HL-60/S4 (cell line): ENCODE measurements around the gene LHX1.

Experiments used
- in situ Hi-C: fragments of 300-500 bp; cut with MboI; formaldehyde crosslinking; loops from 2 replicates; pipeline ENCODE4 v1.14.3; 2022; ENCODE audit warnings: low sequenced_read_pairs

LHX1 gene

DNA sequence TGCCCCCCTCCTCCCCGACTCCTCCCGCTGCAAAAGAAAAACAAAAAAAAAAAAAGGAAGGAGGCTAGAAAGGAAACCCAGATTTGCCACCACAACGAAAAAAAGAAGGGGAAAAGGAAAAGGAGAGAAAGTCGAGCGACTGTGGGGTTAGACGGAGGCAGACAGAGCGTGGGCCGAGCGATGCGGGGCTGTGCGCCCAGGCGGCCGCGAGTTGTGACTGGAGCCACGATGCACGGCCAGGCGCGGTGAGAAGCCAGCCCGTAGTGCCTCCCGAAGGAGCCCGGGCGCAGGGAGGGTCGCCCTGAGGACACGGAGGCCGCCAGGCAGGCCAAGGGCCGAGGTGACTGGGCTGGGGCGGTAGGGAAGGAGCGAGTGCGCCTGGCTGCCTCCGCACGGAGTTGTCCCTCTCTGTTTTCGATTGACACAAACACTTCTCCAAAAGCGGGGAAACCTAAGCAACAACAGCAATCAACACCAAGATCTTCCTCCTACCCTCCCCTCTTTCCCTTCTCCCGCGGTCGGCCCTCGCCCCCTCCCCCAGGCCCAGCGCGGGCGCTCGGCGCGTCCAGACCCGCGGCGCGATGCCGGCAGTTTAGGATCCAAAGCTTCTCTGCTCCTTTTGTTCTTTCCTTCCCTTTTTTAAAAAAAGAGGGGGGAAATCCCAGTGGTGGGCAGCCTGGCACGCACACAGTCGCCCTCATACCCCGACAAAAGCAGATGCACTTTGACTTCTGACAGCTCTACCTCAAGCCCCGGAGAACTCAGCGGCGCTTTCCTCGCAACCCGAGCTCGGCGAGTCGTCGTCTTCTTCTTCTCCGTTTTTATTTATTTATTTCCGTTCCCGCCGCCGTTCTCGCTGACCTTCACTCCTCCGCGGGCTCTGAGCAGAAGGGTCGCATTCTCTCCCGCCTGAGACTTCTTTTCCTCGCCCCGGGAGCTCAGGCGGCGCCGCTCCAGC is at the start of gene LHX1:
LHX1 (plus strand) TSS at position 475 of the 958 bp plus-strand sequence. CDS start 723 bp downstream, outside the sequence.
- in situ Hi-C loops = no loop called here

DNA sequence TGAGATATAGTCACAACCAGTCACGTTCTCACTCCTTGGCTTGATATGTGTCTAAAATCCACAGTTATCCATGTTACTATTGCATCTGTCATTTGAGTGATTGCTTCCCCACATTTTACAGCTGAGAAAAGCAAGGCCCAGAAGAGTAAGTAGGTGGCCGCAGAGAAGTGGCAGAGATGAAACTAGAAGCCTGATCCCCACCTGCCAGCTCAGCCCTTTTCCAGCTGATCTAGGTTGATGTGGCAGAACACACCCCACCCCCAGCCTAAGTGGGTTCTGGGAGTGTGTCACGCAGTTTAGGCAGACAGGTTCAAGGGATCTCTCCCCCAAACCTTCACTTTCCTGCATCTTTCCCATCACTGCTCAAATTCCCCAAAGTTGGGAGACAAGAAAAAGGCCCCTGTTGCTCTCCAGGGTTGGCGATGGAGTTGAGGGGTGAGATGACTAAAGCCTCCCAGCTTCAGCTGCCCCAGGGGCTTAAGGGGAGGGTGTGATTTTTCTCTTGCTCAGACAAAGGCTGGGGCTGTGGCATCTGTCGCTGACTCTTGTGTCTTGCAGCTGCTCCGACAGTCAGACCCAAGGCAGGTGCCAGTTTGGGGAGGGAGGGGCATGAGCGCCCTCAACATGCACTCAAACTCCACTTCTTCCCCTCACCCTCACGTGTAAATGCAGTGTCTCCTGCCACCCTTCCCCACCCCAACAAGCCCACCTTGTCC is 48.9 kb upstream of the LHX1 start:
- in situ Hi-C loops = no loop called here

DNA sequence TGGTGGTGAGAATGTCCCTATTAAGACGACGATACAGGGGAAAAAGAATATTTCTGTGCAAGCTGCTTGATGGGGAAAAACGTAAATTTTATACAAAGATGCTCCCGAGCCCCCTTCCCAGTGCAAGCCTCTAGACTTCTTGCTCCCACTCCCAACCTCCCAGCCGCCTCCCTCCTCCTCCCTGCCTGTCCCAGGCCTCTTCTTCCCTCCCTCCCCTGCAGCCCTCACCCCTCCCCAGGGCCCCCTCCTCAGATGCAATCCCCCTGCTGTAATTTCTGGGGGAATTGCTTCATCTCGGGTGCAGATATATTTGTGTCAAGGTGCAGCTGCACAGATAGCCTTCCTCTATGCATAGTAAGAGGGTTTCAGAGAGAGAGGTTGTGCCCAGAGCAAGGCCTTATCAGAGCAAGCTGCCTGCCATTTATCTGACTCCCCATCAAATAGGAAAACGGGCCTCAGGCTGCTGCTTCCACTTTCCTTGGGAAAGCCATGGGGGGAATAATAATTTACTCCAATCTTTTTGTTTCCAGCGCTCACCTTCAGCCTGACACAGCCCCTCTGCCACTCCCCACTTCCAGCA is 47.4 kb upstream of the LHX1 start:
- in situ Hi-C loops = no loop called here

DNA sequence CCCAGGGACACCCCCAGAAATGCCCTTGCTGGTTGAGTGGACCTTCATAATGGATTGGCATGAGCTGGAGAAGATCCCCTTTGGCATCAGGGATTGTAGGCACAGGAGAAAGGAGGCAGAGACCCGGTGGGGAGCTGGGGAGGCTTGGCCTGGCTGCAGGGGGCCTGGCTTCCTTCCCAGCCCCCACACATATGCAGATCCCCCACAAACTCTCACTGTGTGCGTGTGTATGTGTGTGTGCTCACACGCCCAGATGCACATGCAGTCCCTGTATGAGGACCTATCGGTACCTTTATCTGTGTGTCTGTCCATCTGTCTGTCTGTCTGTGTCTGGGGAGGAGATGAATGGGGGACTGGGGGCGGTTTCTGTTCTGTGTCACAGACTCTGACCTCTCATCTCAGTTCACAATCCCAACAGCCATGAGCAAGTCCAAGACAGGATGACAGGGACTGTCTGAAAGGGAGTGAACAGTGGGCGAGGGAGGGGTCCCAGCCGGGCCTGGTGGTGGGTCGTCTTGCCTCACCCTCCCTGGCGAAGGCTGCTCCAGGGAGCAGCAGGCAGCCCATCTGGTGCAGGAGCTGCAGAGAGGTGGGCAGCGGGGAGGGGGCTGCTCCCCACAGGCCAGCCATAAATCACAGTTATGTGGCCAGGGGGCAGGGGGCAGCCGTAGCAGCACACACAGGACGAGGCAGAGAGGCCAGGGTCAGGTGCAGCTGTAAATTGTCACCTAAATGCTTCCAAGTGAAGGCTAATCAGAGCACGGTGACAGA is 46.7 kb upstream of the LHX1 start:
- in situ Hi-C loops = no loop called here

DNA sequence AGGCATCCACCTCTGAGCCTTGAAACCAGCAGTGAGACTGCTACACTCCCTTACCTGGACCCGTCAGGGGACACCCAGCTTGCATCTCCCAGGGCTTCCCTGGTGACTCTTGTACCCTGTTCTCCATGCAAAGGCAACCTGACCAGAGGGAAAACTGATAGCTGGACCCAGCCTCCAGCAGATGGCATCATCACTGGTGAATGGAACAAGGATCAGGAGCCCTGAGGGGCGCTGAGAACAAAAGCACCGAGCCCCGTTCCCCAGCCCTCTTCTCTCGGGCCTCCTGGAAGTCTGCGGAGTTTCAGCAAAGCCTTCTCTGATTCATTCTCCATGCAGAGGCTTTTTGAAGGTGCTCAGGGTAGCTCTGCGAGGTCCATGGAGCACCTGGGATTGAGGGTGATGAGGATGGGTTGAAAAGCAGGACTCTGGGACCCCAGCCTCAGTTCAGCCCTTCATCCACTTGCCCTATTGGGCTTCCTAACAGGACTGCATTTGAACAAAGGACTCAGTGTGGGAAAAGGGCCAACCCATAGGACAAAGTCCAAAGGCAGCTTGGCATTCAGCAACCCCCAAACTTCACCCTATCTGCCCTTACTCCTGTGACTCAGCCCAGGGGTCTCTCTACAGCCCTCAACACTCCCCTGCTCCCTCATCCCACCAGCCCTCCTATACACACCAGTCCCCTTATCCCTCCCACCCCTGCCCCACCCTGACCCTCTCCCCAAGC is 45.0 kb upstream of the LHX1 start:
- in situ Hi-C loops = no loop called here

DNA sequence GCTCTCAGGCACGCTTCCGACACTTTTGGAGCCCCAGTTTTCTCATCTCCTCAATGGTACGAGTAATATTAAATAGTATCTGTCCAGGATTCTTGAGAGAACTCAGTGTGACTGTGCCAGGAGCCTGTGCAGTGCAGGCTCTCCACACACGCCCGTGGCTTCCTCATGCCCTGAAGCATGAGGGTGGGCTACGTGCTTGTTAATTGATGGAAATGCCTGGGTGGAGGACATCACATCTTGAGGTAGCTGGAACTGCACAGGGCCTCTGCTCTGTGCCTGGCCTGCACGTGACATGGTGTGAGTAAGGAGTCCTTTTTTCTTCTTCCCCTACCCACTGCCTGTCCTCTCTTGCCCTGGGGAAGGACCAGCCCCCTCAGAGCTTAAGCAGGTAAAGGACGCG is 43.1 kb upstream of the LHX1 start:
- in situ Hi-C loops = no loop called here

DNA sequence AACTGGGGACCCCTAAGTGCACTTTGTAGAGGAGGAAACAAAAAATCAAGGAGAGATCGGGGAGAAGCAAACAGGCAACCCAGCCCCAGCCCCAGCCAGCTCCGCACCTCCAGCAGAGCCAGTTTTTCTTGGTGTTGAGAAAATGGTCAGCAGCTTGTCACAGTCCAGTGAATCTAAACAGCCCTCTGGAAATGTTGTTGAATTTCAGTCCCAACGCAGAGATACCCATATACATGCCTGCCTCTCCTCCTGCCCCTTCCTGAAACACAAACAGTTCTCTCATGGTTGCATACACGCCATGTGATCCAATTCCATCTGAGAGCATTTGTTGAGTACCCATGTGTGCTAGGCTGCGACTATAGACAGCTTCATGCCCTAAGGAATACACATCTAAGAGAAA is 42.4 kb upstream of the LHX1 start:
- in situ Hi-C loops = no loop called here

DNA sequence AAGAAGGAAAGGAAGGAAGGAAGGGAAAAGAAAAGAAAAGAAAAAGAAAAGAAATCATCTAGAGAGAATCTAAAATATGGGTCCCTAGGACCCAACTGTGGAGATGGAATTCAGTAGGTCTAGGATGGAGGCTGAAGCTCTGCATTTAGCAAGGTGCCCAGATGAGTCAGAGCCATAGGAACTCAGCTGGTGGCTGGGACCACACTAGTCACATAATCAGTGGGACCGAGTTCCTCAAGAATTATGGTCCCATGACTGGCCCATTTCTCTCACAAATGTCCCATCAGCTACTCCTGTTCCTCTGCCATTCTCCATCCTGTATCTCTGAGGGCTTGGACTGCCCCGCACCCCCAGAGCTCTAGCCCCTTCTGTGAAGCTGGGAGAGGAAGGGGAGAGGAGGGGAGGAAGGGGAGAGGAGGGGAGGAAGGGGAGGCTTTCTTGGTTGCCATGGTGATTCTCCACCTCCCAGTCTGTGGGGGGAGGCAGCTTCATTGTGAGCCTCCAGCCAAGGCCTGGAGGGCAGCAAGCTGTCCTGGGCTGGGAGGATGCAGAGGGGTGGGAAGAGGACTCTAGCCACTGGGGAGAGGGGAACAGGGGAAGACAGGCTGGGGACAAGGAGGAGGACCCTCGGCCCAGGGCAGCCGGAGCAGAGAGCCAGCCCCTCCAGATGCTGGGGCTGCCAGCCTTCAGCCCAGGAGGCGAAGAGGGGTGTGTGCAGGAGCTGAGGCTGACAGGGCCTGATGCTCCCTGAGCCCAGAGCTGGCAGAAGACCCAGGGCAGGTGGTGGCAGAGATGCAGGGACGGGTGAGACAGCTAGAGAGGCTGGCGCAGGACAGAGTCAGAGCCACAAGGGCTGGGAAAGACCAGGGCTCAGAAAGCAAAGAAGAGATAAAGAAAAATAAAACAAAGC is 37.8 kb upstream of the LHX1 start:
- in situ Hi-C loops = no loop called here

DNA sequence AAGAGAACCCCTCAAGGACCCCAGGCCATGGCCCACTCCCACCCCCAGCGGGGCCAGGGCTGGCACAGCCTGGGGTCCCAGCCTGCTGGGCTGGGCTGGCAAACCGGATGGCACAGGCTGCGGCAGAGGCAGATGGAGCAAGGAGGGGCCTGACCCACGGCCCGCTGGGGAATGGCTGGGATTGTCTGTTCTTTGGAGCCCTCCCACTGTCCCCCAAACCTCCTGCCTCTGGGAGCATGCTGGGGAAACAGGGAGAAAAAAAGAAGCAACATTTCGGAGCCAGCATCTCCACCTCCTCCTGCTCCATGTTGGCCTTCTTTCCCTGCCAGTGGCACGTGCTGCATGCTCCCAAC is 37.1 kb upstream of the LHX1 start:
- in situ Hi-C loops = no loop called here

DNA sequence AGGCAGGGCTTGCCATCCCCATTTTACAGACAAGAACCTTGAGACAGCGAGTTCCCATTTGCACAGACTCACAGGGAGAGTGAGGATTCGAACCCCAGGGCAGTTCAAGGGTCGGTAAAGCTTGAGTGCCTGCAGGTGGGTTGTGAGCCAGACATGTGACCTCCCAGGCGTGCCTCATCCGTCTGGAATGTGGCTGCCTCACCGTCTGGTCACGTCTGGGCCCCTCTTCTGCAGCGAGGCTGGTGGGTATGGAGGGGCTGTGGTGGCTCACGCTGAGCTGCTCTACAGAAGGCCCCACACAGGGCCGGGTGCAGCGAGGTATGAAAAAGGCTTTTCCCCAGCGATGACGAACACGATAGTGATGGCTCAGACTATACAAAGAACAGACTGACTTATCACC is 35.8 kb upstream of the LHX1 start:
- in situ Hi-C loops = no loop called here

DNA sequence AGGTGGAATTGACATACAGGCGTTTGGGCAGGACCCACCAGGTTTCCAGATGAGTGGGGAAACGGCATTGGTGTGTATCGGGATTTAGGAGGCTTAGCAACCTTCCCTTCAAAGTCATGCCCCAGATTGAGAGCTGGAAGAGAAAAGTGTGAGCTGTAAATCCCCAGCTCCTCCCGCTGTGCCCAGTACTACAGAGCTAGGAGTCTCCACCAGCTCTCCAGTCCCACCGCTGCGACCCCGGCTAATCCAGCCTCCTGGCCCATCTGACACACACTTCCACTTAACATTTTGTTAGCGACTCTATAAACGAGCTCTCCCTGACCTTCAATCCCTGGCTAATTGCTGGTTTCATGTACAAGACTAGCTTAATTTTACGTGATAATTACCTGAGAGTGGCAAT is 29.9 kb upstream of the LHX1 start:
- in situ Hi-C loops = no loop called here

DNA sequence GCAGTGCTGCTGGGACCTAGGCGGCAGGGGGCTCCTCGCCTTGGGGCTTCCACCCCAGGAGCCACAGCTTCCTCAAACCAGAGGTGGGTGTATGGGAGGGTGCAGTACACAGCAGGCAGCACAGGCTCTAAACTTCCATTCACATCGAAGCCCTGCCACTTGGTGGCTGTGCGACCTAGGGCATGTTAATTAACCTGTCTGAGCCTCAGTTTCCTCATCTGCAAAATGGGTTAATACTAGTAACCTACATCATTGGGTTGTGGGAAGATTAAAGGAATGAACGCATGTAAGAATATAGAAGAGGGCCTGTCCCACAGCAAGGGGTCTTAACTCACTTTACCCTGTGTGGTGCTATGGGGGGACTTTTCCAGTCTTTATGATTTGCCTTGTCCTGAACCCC is 26.8 kb upstream of the LHX1 start:
- in situ Hi-C loops = no loop called here

DNA sequence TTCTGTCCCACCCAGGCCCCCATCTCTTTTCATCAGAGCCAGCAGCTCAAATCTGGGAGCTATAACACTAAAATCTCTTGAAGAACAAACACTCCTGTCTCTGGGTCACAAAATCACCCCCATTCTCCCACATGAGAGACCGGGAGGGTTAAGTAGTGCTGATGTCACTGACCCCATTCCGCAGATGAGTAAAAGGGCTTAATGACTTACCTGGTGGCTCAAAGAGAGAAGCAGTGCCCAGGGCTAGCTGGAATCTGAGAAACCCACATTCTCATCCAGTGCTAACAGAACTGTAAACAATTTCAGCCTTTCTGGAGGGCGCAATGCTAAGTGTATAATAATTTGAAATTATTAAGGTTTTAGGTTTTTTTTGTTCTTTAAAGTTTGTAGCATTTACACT is 26.3 kb upstream of the LHX1 start:
- in situ Hi-C loops = no loop called here

DNA sequence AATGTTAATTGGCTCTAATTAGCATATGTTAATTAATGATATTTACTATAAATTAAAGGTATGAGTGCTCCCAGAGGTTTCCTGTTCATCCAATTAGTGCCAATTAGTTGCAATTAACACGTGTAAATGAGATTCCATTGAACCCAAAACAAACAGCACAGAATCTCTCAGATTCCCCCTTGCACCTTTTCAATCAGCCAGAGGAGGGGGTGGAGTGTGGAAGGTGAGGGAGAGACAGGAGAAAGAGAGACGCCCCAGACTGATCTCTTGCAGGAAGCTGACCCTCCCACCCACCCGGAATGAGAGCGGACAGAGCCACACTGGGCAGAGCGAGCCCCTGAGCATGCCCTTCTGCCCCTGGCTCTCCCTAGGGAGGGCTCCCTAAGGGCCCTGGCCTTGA is 24.1 kb upstream of the LHX1 start:
- in situ Hi-C loops = no loop called here

DNA sequence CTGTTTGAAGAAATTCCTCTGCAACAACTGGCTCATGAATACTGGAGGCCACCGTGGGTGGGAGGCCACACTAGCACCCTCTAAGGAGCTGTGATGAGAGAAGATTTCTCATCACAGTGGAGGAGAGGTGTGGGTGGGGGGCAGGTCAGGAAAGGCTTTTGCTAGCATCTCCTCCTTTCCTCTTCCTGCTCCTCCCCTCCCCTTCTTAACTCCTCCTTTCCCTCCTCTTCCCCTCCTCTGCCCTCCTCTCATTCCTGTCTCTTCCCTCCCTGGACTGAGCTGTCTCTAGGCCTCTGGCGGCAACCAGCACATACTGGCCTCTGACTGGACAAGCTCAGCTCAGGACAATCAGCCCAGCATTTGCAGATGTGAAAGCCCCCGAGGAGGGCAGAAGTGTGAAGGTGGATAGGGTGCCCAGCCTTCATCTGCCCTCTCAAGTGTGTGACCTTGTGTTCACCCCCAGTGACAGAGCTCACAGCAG is 19.0 kb upstream of the LHX1 start:
- in situ Hi-C loops = no loop called here

DNA sequence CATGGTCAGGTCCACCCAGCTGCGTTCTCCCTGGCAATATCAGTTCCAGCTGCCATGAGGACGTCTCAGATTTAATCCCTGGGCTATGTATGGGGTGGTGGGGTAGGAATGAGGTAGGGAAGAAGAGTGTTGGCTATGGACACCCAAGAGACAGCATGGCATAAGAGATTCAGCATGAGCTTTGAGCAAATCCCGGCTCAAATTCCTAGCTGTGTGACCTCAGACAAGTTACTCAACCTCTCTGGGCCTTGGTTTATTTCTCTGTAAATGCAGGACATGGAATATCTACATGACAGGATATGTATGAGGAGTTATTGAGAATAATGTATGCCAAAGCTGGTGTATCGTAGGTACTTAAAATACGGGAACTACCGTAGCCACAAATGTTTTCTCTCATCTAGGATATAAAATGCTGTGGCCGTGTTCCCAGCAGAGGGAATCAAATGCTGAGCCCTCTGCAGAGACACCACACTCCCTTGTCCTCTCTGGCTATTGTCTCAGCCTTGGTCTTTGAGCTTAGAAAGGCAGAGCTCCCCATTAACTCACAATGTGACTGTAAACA is 17.8 kb upstream of the LHX1 start:
- in situ Hi-C loops = no loop called here

DNA sequence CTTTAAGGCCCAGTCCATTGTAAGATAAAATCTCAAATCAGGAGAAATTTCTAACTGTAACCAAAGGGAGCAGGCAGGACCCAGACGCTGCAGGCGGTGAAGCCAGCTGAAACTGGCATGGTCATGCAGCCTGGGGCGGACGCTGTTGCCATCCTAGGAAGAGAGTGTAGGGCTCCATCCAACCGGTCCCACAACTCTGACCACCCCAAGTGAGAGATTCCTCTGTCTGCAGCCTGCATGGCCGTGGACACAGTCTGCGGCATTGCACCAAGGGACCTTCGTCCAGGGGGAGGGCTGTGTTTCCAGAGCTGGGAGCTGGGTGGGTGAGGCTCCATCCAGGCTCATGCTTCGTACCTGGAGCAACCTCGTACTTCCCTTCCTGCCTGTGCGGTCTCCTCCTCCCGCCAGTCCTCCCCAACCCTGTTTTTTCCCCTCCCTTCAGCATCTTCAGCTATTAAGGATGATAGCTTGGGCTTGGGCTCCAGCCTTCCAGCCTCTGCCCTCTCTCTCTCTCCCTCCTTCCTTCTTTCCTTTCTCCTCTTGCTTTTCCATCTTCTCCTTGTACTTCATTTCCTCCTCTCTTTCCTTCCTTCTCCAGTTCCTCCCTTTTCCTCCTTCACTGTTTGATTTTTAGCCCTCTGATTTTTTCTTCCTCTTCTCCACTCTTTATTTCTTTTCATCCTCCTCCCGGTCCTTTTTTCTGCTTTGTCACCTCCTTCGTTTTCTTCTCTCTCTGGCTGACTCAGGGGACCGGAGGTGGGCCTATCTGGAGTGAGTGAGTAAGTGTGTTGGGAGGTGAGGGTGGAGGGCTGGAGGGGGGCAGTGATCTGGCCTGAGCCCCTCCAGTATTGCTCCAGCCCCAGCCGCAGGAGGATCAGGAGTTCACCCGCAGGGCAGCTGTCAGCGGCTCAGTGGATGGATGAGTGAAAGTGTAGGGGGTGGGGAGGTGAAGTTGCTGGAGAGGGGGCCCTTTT is 17.0 kb upstream of the LHX1 start:
- in situ Hi-C loops = no loop called here
